CD4-positive, alpha-beta T cell treated with Interleukin-21 for 1 hour (primary cell): ENCODE measurements around the gene CEP43.

ENCODE experiments used
- DNase-seq: peaks from one replicate; pipeline ENCODE4 v3.0.0-alpha.2; 2020

The CEP43 gene, protein sequence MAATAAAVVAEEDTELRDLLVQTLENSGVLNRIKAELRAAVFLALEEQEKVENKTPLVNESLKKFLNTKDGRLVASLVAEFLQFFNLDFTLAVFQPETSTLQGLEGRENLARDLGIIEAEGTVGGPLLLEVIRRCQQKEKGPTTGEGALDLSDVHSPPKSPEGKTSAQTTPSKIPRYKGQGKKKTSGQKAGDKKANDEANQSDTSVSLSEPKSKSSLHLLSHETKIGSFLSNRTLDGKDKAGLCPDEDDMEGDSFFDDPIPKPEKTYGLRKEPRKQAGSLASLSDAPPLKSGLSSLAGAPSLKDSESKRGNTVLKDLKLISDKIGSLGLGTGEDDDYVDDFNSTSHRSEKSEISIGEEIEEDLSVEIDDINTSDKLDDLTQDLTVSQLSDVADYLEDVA

DNA sequence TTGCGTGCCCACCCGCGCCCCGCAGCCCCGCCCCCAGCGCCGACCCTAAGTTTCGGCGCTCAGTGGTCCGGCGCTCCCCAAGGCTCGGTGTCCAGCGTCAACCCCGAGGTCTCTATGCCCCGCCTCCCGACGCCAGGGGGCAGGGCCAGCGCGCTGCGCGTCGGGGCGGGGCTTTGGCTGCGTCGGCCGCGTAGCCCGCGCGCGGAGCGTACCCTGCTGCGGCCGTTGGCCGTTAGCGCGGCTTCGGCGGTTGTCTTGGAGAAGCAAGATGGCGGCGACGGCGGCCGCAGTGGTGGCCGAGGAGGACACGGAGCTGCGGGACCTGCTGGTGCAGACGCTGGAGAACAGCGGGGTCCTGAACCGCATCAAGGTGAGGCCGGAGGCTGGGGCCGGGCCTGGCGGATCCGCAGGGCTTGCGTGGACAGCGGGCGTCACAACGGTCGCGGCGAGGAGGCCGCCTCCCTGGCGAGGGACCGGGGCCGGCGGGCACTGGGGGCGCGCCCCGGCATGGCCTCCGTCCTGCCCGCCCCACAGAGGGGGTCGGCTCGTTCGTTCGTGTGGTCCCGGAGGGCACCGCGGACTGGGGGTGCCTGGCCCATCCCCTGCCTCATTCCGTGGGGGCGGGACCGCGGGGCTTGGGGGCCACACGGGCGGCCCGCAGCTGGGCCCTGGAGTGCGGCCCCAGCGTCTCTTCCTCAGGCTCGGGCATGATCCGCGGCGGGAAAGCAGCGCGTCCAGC, at the start of gene CEP43:
Gene CEP43 (plus strand): TSS at position 253 of the 739 bp plus-strand sequence. CDS start 16 bp downstream, at position 269.
- DNase-seq: peak; percentile 92

GRCh38 chr6:166949528-166950442, 49.4 kb upstream of the CEP43 start:
- no peak for DNase-seq

DNA sequence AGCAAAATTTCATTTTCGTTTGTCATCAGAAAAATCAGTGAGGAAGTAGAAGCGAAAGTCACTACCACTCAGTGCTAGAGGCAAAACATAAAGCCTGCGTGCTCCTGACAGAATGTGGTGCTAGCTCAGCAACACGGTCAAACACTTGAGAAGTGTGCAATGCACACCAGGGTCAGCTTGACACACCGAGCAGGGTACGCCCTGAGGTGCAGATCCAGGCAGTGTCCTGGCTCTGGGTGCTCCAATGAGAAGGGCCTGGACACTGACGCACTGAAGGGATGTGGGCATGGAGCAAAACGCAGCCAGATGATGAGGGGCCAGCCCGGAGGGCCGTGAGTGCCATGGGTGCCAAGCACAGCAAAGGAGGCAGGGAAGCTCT, 48.8 kb upstream of the CEP43 start:
- peak; percentile 41 for DNase-seq

DNA sequence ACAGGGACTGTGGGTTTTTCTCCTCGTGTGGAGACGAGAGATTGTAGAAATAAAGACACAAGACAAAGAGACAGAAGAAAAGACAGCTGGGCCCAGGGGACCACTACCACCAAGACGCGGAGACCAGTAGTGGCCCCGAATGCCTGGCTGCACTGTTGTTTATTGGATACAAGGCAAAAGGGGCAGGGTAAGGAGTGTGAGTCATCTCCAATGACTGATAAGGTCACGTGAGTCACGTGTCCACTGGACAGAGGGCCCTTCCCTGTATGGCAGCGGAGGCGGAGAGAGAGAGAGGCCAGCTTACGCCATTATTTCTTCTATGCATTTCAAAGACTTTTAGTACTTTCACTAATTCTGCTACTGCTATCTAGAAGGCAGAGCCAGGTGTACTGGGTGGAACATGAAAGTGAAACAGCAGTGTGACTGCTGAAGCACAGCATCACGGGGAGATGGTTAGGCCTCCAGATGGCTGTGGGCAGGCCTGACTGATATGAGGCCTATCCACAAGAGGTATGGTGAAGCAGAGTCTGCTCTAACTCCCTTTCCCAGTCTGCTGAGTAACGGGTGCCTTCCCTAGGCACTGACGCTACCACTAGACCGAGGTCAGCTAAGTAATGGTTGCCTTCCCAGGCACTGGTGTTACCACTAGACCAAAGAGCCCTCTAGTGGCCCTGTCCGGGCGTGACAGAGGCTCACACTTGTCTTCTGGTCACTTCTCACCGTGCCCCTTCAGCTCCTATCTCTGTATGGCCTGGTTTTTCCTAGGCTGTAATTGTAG, 48.1 kb upstream of the CEP43 start:
- peak; percentile 81 for DNase-seq

- DNase-seq: no peak
These were observed 47.5 kb upstream of the CEP43 start for GRCh38 chr6:166951670-166952060.

GRCh38 chr6:166952121-166952520, 47.1 kb upstream of the CEP43 start:
- no peak for DNase-seq

GRCh38 chr6:166952567-166953486, 46.4 kb upstream of the CEP43 start:
- DNase-seq: peak; percentile 33

DNA sequence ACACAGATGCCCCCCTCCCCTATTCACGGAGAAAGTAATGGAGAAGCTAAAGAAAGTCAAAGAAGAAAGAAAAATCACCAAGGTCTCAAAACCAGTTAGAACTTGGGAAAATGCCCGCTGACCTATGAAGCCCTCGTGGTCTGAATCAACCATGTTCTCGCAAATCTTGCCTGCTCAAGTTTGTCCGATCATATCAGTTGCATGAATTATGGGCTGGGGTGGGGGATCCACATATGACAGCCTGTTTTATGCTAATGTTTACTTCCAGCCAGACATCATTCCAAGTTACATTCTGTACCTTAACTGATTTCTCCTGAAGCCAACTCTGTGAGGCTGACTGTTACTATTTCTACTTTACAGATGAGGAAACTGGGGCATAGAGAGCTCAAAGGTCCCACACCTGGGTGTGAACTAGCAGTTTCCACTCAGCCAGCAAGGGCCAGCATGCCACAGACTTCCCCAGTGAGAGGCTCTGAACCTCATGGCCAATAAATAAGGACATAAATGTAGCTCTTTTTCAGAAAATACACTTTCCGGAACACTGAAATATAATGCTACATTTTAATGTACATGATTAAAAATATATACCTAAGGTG, 45.0 kb upstream of the CEP43 start:
- DNase-seq: no peak

GRCh38 chr6:166955121-166955864, 43.9 kb upstream of the CEP43 start:
- DNase-seq: peak; percentile 43

DNA sequence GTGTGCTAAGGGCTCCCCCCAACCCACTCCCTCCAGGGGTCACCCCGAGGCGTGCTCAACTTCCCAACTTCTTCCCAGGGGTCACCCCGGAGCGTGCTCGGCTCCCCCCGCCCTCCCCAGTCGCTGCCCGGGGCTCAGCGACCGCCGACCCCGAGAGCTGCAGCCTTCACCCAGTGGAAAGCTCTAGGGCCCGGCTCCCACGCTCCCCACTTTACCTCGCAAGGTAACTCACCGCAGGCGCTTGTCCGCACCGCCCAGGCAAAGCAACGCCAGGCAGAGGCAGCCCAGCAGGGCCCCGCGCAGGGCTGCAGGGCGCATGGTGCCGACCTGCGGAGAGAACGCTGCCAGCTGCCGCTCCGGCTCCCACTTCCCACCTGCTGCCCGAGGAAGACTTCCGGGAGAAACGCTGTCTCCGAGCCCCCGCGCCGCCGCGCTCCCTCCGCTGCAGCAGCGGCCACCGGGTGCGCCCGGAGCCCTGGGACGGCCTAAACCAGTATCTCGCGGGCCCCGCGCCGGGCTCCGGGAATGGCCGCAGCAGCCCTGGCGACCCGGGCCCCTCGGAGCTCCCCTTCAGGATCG, 43.2 kb upstream of the CEP43 start:
- no peak for DNase-seq

DNA sequence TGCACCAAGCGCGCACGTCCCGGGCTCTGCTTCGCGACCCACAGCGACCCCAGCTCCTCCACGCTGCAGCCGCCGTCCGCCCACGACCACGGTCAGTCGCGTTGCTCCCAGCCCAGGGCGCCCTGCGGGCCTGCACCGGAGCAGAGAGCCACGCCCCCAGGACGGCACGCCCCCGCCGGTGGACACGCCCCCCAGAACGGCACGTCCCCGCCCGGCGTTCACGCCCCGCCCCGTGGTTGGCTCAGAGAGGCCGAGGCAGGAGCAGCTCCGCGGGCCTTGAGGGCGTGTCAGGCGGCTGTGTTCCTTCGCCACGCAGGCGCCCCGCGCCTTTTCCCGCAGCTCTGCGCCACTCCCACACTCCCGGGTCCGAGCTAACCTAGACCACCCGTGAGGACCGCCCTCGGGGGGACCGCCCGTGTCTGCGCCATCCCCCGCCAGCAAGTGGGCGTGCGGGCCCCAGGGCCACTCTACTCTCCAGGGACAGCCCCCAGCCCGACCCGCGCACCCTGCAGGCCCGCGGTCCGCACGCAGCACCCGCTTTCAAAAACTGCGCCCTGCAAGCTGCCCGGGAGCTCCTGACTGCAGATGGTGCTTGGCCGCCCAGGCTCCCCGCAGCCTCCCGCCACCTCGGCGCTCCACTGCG, 42.6 kb upstream of the CEP43 start, which contains the start of gene RNASET2:
Gene RNASET2 (minus strand): TSS at position 107 of the 643 bp plus-strand sequence. CDS start 368 bp downstream, outside the sequence.
- DNase-seq: peak; percentile 97

DNA sequence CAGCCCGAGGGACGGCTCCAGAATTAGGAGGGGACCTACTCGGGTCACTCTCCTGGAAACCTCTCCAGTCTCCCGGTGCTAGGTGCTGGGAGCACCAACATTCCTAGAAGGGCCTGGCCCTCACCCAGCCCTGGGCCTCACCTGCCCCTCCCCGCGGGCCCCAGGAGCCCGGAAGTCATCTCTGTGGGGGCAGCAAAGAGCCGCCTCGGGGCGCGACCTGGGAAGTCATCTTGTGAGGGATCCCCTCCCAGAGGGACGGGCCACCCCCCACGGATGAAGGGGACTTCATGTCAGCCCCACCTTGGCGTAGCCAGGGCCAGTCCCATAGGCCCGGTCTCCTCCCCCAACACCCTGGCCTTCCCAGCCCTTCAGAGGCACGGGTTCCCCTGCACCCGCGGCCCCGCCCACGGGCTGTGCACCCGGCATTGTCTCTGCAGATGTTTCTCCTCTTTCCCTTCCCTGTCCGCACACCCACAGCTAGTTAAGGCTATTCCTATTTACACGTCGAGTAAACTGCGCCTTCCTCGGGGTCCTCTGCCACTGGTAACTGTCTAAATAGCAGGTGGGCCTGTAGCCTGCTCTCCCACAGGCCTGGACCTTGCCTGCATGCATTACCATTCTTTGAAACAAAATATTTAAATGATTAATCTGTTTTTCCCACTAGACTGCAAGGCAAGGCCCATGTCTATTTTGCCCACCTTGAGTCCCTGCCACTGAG, 42.0 kb upstream of the CEP43 start:
- DNase-seq: peak; percentile 68

DNA sequence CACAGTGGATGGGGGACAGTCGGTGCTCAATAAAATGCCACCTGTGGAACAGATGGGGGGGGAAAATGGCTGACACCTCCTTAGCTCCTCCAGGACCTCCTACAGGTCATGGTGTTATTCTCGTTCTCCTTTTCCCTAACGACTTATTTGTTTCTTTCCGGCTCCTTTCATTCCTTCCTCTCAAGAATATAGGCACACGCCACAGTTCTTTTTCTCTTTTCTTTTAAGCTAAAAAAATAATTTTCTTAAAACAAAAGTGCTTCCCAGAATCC, 41.5 kb upstream of the CEP43 start:
- no peak for DNase-seq

- DNase-seq: peak; percentile 82
These were observed 40.0 kb upstream of the CEP43 start for GRCh38 chr6:166958926-166959861.

- no peak for DNase-seq
These were observed 39.1 kb upstream of the CEP43 start for GRCh38 chr6:166959911-166960608.

DNA sequence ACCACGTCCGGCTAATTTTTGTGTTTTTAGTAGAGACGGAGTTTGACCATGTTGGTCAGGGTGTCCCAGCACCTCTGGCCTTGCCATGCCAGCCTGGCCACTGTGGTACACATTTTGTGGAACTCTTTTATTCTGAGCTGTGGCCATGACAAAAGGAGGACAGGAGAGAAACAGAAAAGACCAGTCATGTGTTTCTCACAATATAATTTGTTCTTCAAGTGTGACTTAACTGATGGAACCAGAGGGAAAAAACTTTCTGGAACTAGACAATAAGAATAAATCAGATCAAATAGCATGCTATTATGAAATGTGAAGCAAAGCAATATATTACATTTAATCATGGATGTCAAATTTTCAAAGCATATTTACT, 38.6 kb upstream of the CEP43 start:
- DNase-seq: no peak

DNA sequence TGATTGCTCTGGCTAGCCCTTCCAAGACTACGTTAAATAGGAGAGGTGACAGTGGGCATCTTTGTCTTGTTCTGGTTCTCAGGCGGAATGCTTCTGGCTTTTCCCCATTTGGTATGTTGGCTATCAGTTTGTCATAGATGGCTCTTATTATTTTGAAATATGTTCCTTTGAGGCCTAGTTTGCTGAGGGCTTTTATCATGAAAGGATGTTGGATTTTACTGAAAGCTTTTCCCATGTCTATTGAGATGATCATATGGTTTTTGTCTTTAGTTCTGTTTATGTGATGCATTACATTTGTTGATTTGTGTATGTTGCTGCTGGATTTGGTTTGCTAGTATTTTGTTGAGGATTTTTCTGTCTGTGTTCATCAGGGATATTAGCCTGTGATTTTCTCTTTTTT, 32.9 kb upstream of the CEP43 start:
- DNase-seq: no peak
